Neural progenitor cell (in vitro differentiated cells): ENCODE data around the gene PCK2.

ENCODE experiments used
- EZH2 ChIP-seq: fragments of 200-600 bp; sonication (generic); IDR thresholded peaks from 2 replicates; pipeline ENCODE4 v1.6.1; 2017; ENCODE audit warnings: antibody characterized with exemption, mild to moderate bottlenecking, moderate library complexity
- EZH2phosphoT487 ChIP-seq: fragments of 200-600 bp; sonication (generic); IDR thresholded peaks from 2 replicates; pipeline ENCODE4 v1.6.1; 2017; ENCODE audit warnings: antibody characterized with exemption
- TF ChIP-seq, protein P1 (sequence below): fragments of 200-600 bp; sonication (generic); IDR thresholded peaks from 2 replicates; pipeline ENCODE4 v1.5.1; 2017; ENCODE audit warnings: antibody characterized with exemption, mild to moderate bottlenecking

DNA sequence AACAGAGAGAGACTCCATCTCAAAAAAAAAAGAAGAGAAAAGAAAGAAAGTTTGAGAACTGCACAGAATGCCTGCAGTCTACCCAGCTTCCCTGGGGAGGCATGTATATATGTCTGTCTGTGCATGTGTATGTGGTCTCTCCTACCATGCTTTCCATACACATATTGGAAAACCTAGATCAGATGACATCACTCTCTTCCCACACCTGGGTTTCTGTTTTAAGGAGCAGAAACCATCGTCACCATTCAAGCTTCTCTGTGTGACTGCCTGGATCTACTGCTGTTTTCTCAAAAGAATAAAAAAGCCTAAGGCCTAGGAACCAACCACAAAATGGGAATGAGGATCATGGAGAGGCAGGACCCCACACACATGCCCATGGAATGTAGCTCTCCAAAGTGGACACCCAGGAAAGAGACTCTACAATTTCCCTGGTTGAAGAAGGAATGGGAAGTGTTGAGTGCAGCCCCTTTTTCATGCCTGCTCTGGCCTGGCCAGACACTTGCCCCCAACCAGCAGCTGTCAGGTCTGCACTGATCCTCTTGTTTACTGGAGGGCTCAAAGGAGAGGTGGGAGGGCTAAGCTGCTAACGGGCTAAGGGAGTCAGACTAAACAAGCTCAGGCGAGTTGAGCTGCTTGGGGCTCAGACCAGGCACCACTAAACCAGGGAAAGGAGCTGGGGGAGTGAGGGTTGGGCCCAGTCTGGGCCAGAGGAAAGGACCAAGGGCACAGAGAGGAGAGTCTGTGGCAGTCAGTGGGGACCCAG is 7.7 kb upstream of the PCK2 start:
- TF ChIP-seq, protein P1, sequence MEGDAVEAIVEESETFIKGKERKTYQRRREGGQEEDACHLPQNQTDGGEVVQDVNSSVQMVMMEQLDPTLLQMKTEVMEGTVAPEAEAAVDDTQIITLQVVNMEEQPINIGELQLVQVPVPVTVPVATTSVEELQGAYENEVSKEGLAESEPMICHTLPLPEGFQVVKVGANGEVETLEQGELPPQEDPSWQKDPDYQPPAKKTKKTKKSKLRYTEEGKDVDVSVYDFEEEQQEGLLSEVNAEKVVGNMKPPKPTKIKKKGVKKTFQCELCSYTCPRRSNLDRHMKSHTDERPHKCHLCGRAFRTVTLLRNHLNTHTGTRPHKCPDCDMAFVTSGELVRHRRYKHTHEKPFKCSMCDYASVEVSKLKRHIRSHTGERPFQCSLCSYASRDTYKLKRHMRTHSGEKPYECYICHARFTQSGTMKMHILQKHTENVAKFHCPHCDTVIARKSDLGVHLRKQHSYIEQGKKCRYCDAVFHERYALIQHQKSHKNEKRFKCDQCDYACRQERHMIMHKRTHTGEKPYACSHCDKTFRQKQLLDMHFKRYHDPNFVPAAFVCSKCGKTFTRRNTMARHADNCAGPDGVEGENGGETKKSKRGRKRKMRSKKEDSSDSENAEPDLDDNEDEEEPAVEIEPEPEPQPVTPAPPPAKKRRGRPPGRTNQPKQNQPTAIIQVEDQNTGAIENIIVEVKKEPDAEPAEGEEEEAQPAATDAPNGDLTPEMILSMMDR: no peak
- TF ChIP-seq EZH2 (no peak), EZH2phosphoT487 (no peak)
